Measurements from ENCODE around the gene ZBTB40.

Gene ZBTB40

GRCh38 chr1:22536506-22536905 is 84.9 kb downstream of the ZBTB40 start:
- no peak for TF ChIP-seq CTCF (IDR thresholded peaks at IDR 0.05; ENCODE audit: insufficient read depth, low read length, poor library complexity, severe bottlenecking)
- no peak for TF ChIP-seq EZH2phosphoT487 (conservative IDR thresholded peaks at IDR 0.05; ENCODE audit: low read length)
- Histone ChIP-seq H3K27ac (ENCODE audit: low read depth, low read length) (no peak overlapping the region), H3K4me3 (ENCODE audit: insufficient read depth, low read length, poor library complexity, severe bottlenecking) (no peak overlapping the region), H3K27me3 (ENCODE audit: low read length) (no peaks in the 10 kb centered on the region), H3F3A (ENCODE audit: insufficient read depth) (no peaks in the 10 kb centered on the region), H4K20me1 (ENCODE audit: low read depth, low read length) (no peaks in the 10 kb centered on the region), H3K79me2 (ENCODE audit: insufficient read depth, low read length) (no peaks in the 10 kb centered on the region), H2AFZ (ENCODE audit: low read depth, low read length, severe bottlenecking) (no peak overlapping the region), H3K4me2 (ENCODE audit: low read depth, low read length, poor library complexity, severe bottlenecking) (no peak overlapping the region), H3K36me3 (ENCODE audit: low read length) (no peaks in the 10 kb centered on the region), H3K9me3 (ENCODE audit: insufficient read depth, low read length) (no peaks in the 10 kb centered on the region), H3K9ac (ENCODE audit: low read length) (no peak overlapping the region), H3K9me2 (replicated peaks; ENCODE audit: insufficient read depth, low read length) (no peaks in the 10 kb centered on the region)

GRCh38 chr1:22537441-22538139 is 85.9 kb downstream of the ZBTB40 start:
- no peak overlapping the region for H2AFZ ChIP-seq (ENCODE audit: low read depth, low read length, severe bottlenecking)
- H3K36me3 ChIP-seq (ENCODE audit: low read length), result no peaks in the 10 kb centered on the region
- H3K4me3 ChIP-seq (ENCODE audit: insufficient read depth, low read length, poor library complexity, severe bottlenecking), result no peak overlapping the region
- H3K27me3 ChIP-seq (ENCODE audit: low read length), result no peaks in the 10 kb centered on the region
- H3F3A ChIP-seq (ENCODE audit: insufficient read depth), result no peaks in the 10 kb centered on the region
- TF ChIP-seq EZH2phosphoT487 (conservative IDR thresholded peaks at IDR 0.05; ENCODE audit: low read length), result no peak
- TF ChIP-seq CTCF (IDR thresholded peaks at IDR 0.05; ENCODE audit: insufficient read depth, low read length, poor library complexity, severe bottlenecking), result no peak
- no peak overlapping the region for H3K4me2 ChIP-seq (ENCODE audit: low read depth, low read length, poor library complexity, severe bottlenecking)
- no peak overlapping the region for H3K27ac ChIP-seq (ENCODE audit: low read depth, low read length)
- H4K20me1 ChIP-seq (ENCODE audit: low read depth, low read length), result no peaks in the 10 kb centered on the region
- H3K9me3 ChIP-seq (ENCODE audit: insufficient read depth, low read length), result no peaks in the 10 kb centered on the region
- H3K9me2 ChIP-seq (replicated peaks; ENCODE audit: insufficient read depth, low read length), result no peaks in the 10 kb centered on the region
- no peak overlapping the region for H3K9ac ChIP-seq (ENCODE audit: low read length)
- no peaks in the 10 kb centered on the region for H3K79me2 ChIP-seq (ENCODE audit: insufficient read depth, low read length)

GRCh38 chr1:22539510-22540118 is 88.0 kb downstream of the ZBTB40 start:
- H4K20me1 ChIP-seq (ENCODE audit: low read depth, low read length), result no peaks in the 10 kb centered on the region
- H3K4me2 ChIP-seq (ENCODE audit: low read depth, low read length, poor library complexity, severe bottlenecking), result no peak overlapping the region
- no peaks in the 10 kb centered on the region for H3K36me3 ChIP-seq (ENCODE audit: low read length)
- H3K4me3 ChIP-seq (ENCODE audit: insufficient read depth, low read length, poor library complexity, severe bottlenecking), result no peak overlapping the region
- no peak overlapping the region for H2AFZ ChIP-seq (ENCODE audit: low read depth, low read length, severe bottlenecking)
- no peaks in the 10 kb centered on the region for H3K79me2 ChIP-seq (ENCODE audit: insufficient read depth, low read length)
- no peak for TF ChIP-seq CTCF (IDR thresholded peaks at IDR 0.05; ENCODE audit: insufficient read depth, low read length, poor library complexity, severe bottlenecking)
- TF ChIP-seq EZH2phosphoT487 (conservative IDR thresholded peaks at IDR 0.05; ENCODE audit: low read length), result no peak
- no peaks in the 10 kb centered on the region for H3K9me2 ChIP-seq (replicated peaks; ENCODE audit: insufficient read depth, low read length)
- H3F3A ChIP-seq (ENCODE audit: insufficient read depth), result no peaks in the 10 kb centered on the region
- no peak overlapping the region for H3K27ac ChIP-seq (ENCODE audit: low read depth, low read length)
- no peak overlapping the region for H3K9ac ChIP-seq (ENCODE audit: low read length)
- no peaks in the 10 kb centered on the region for H3K9me3 ChIP-seq (ENCODE audit: insufficient read depth, low read length)
- no peaks in the 10 kb centered on the region for H3K27me3 ChIP-seq (ENCODE audit: low read length)
